Endothelial cell of umbilical vein (primary cell): ENCODE data around the gene MVB12B. TPM values are rescaled to one million over a fixed set of nuclear protein-coding genes. Genes with fewer than 3 reads are reported as not detected.

Experiments
- BruUV-seq: library from RNA; stranded (reverse); fragments of 400-500 nt; replicated peaks from 2 replicates; lab custom pipeline; 2021; lab: Mats Ljungman, UMichigan
- CTCF ChIA-PET: fragments of 300-600, 350-600 bp; sonication (Branson Sonifier 250); formaldehyde crosslinking; loops from one replicate; lab custom pipeline; 2021; ENCODE audit warnings: antibody characterized with exemption, inconsistent platforms; lab: Charles Lee
- POLR2A ChIA-PET: fragments of 300-600, 350-600 bp; sonication (Branson Sonifier 250); formaldehyde crosslinking; loops from one replicate; lab custom pipeline; 2021; ENCODE audit warnings: antibody characterized with exemption, inconsistent platforms; lab: Charles Lee
- DNase-seq: peaks from one replicate; pipeline ENCODE4 v3.0.0-alpha.2; 2011; ENCODE audit warnings: low read depth, low spot score
- FAIRE-seq: peaks from 2 replicates; lab custom pipeline; 2011; peaks lifted over from hg19 to GRCh38; lab: Jason Lieb, UNC
- H2AFZ ChIP-seq: 2 replicates; pipeline ENCODE4 v1.6.0; 2012; ENCODE audit warnings: low read depth, low read length, control low read depth, inconsistent platforms
- H3K27ac ChIP-seq: 2 replicates; pipeline ENCODE4 v1.5.1; 2011; ENCODE audit warnings: low read depth, mild to moderate bottlenecking, control low read depth, low read length, moderate library complexity; ENCODE audit not compliant: insufficient read depth
- H3K27me3 ChIP-seq, 2 experiments: 2 replicates each; pipeline versions ENCODE4 v1.6.0 to v1.6.1; 2011; ENCODE audit warnings: low read length in 2 of 2, mixed read lengths in 1 of 2; ENCODE audit not compliant: control insufficient read depth in 2 of 2, insufficient read depth in 2 of 2
- H3K36me3 ChIP-seq, 2 experiments: 2 replicates in 1 of 2; 3 replicates in 1 of 2; pipeline ENCODE4 v1.5.1; 2011; ENCODE audit warnings: low read length in 2 of 2, mild to moderate bottlenecking in 1 of 2, moderate library complexity in 1 of 2; ENCODE audit not compliant: control insufficient read depth in 2 of 2, insufficient read depth in 2 of 2; ENCODE audit errors: extremely low read depth in 1 of 2
- H3K4me1 ChIP-seq: 3 replicates; pipeline ENCODE4 v1.5.1; 2011; ENCODE audit warnings: mild to moderate bottlenecking, low read length; ENCODE audit not compliant: control insufficient read depth, insufficient read depth; ENCODE audit errors: extremely low read depth
- H3K4me2 ChIP-seq: 2 replicates; pipeline ENCODE4 v1.6.1; 2011; ENCODE audit warnings: low read length, control low read depth, mixed read lengths; ENCODE audit not compliant: insufficient read depth
- H3K4me3 ChIP-seq, 3 experiments: fragments of 200-600 bp in 1 of 3; sonication (generic), shearing (Covaris generic) in 1 of 3; replicated peaks in 1 of 3; 2 replicates each; pipeline ENCODE4 v1.5.1; 2011 to 2016; ENCODE audit warnings: control low read depth in 3 of 3, low read length in 3 of 3, mild to moderate bottlenecking in 2 of 3, inconsistent platforms in 1 of 3, low read depth in 1 of 3, moderate library complexity in 1 of 3; ENCODE audit not compliant: insufficient read depth in 1 of 3
- H3K79me2 ChIP-seq: 2 replicates; pipeline ENCODE4 v1.6.0; 2012; ENCODE audit warnings: low read length, inconsistent platforms; ENCODE audit not compliant: control insufficient read depth, insufficient read depth
- H3K9ac ChIP-seq: replicated peaks from 2 replicates; pipeline ENCODE3; 2011; ENCODE audit warnings: low read length, control low read depth; ENCODE audit not compliant: insufficient read depth; ENCODE audit errors: extremely low read depth
- H3K9me1 ChIP-seq: replicated peaks from 3 replicates; pipeline ENCODE4 v1.6.0; 2011; ENCODE audit warnings: mild to moderate bottlenecking, low read length; ENCODE audit not compliant: control insufficient read depth, insufficient read depth; ENCODE audit errors: extremely low read depth
- H3K9me3 ChIP-seq: replicated peaks from 2 replicates; pipeline ENCODE4 v1.5.1; 2012; ENCODE audit warnings: low read length, inconsistent platforms; ENCODE audit not compliant: control insufficient read depth, insufficient read depth
- H4K20me1 ChIP-seq: replicated peaks from 2 replicates; pipeline ENCODE3; 2011; ENCODE audit warnings: mild to moderate bottlenecking, low read length; ENCODE audit not compliant: control insufficient read depth, insufficient read depth; ENCODE audit errors: extremely low read depth
- EZH2 ChIP-seq: IDR thresholded peaks from 2 replicates; pipeline ENCODE4 v1.6.1; 2012; ENCODE audit warnings: borderline replicate concordance, low read depth, mild to moderate bottlenecking, moderate library complexity, low read length, inconsistent platforms; ENCODE audit not compliant: severe bottlenecking
- FOS ChIP-seq: IDR thresholded peaks from 2 replicates; pipeline ENCODE4 v1.6.1; 2011; ENCODE audit warnings: mild to moderate bottlenecking, low read length, moderate library complexity, borderline replicate concordance; ENCODE audit not compliant: insufficient read depth
- GATA2 ChIP-seq: IDR thresholded peaks from 2 replicates; pipeline ENCODE4 v1.7.0; 2011; ENCODE audit warnings: low read depth, mild to moderate bottlenecking, moderate library complexity, mixed read lengths, low read length; ENCODE audit not compliant: insufficient read length, insufficient read depth
- JUN ChIP-seq: IDR thresholded peaks from 2 replicates; pipeline ENCODE4 v1.6.1; 2011; ENCODE audit warnings: borderline replicate concordance, low read depth; ENCODE audit not compliant: insufficient read length, insufficient read depth
- MYC ChIP-seq: IDR thresholded peaks from one replicate; pipeline ENCODE4 v1.6.1; 2011; ENCODE audit warnings: mild to moderate bottlenecking, low read depth, low read length
- POLR2A ChIP-seq: IDR thresholded peaks from 2 replicates; pipeline ENCODE4 v1.6.1; 2012; ENCODE audit warnings: low read depth, mild to moderate bottlenecking, control low read depth, low read length
- POLR2AphosphoS5 ChIP-seq: IDR thresholded peaks from 2 replicates; pipeline ENCODE4 v1.6.1; 2012; ENCODE audit warnings: low read depth, mild to moderate bottlenecking, control low read depth, low read length, moderate library complexity; ENCODE audit not compliant: insufficient read depth
- dilution Hi-C: fragments of 300-500 bp; cut with MboI; formaldehyde crosslinking; loops from one replicate; pipeline ENCODE4 v1.15.0; 2019; ENCODE audit warnings: low sequenced_read_pairs; ENCODE audit not compliant: extremely low pct_ligation_motif_present
- intact Hi-C: fragments of 100-400 bp; cut with micrococcal nuclease; formaldehyde crosslinking; loops from one replicate; pipeline ENCODE4 v1.10.0; 2022
- polyA plus RNA-seq, 4 experiments: library from polyadenylated mRNA; depleted of rRNA in 3 of 4; stranded (reverse) in 3 of 4; unstranded in 1 of 4; fragments of >200 nt; gene quantifications; 2 replicates each; pipeline versions ENCODE4 v1.2.1 to v1.2.3, GENCODE V29; 2011 to 2012; ENCODE audit warnings: missing spikeins in 1 of 4
- total RNA-seq: library from RNA; stranded (reverse); gene quantifications from 2 replicates; pipeline ENCODE4 v1.2.3, GENCODE V29; 2021
- TF ChIP-seq, protein P1 (sequence below), 2 donors: IDR thresholded peaks; 1 replicate in 1 of 2; 2 replicates in 1 of 2; pipeline ENCODE4 v1.5.1; 2011; ENCODE audit warnings: low read length in 2 of 2, mild to moderate bottlenecking in 2 of 2, moderate library complexity in 2 of 2, control low read depth in 1 of 2, inconsistent platforms in 1 of 2, low read depth in 1 of 2; ENCODE audit not compliant: insufficient read depth in 1 of 2; ENCODE audit errors: extremely low read depth in 1 of 2
- TF ChIP-seq, protein P2 (sequence below): IDR thresholded peaks from 2 replicates; pipeline ENCODE4 v1.6.1; 2011; ENCODE audit not compliant: insufficient read depth, insufficient read length

MVB12B gene
- total and polyA plus RNA-seq, 2 donors (not counting 3 experiments of a cell fraction or from before 2014, with no cell fraction given) = 6.6 to 17.3 TPM

DNA sequence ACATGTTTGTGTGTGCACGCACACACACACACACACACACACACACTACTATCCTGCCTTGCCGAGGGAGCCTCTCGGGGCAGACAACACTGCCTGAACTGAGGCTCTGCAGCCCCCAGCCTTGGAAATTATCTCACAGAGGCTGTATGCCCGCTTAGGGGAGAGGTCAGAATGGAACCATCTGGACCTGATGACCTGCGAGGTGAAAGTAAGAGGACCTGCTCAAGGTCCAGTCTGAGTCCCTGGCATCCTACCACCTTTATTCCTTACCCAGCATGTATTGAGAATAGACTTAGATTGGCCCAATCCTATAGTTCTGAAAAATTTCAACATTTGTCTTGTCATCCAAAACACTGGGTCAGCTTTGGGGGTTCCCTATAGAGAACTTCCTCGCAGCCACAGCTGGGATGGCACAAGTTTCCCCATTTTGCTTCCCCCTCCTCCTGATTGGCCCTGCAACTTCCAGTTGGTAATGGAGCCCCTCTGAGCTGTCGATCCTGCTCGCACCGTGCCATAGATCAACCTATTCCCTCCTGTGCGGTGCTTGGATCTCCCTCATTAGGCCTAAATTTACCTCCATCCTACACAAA lies 10.2 kb downstream of the MVB12B start:
- Histone ChIP-seq H3K36me3 (peaks cover 2 to 5% of the 10 kb centered on the region in 2 experiments), H3K9ac (no peak overlapping the region), H3K9me1 (no peaks in the 10 kb centered on the region), H3K4me2 (no peak overlapping the region), H3K4me1 (peaks cover 14% of the 10 kb centered on the region), H3K27me3 (no peaks in the 10 kb centered on the region), H3K79me2 (peaks cover 2% of the 10 kb centered on the region), H2AFZ (no peak overlapping the region), H3K27ac (no peak overlapping the region), H4K20me1 (no peaks in the 10 kb centered on the region), H3K9me3 (no peaks in the 10 kb centered on the region), H3K4me3 (no peak overlapping the region)
- CTCF ChIA-PET = interaction anchor here (1.4 to 3.9 kb wide), 4 partner anchors 10 to 154 kb away, joined by 3 to 29 read pairs (median 8); partner anchors contain the start of gene MVB12B
- dilution Hi-C loops (no loop called here), intact Hi-C loops (no loop called here)
- DNase-seq (no peak), FAIRE-seq (no peak)
- BruUV-seq = no TSS peak
- TF ChIP-seq EZH2 = no peak
- TF ChIP-seq JUN = no peak
- TF ChIP-seq FOS = no peak
- no peak for TF ChIP-seq POLR2A
- TF ChIP-seq POLR2AphosphoS5 = no peak
- POLR2A ChIA-PET = no interaction called here

DNA sequence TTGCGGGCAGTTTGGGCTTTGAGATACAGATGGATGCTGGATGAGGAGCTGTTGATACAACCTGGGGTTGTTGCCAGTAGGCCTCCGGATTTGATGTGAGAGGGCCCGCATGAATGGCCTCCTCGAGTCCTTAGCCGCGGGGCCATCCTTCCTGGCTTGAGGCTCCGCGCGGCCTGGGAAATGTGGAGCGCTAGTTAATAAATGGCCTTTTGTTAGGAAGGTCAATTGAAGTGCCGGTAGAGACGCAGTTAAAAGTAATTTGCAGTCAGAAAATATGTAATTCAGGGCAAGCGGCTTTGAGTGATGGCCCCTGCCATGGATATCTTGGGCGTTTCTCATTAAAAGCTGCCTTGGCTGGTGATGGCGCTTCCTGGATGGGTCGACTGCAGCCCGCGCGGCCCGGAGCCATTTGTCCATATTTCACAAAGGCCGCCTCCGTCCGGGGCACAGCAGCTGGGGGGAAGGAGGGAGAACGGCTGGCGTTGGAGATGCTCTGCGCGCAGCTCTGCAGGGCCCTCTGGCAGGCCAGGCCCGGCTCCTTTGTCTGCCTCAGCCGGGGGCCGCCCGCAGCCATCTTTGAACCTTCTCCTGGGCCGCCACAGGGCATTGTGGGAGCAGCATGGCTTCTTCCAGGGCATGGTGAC lies 11.2 kb downstream of the MVB12B start:
- H3K36me3 ChIP-seq = peaks cover 2 to 9% of the 10 kb centered on the region in 2 experiments
- no peaks in the 10 kb centered on the region for H3K9me1 ChIP-seq
- no peak for TF ChIP-seq GATA2
- TF ChIP-seq, protein P1, sequence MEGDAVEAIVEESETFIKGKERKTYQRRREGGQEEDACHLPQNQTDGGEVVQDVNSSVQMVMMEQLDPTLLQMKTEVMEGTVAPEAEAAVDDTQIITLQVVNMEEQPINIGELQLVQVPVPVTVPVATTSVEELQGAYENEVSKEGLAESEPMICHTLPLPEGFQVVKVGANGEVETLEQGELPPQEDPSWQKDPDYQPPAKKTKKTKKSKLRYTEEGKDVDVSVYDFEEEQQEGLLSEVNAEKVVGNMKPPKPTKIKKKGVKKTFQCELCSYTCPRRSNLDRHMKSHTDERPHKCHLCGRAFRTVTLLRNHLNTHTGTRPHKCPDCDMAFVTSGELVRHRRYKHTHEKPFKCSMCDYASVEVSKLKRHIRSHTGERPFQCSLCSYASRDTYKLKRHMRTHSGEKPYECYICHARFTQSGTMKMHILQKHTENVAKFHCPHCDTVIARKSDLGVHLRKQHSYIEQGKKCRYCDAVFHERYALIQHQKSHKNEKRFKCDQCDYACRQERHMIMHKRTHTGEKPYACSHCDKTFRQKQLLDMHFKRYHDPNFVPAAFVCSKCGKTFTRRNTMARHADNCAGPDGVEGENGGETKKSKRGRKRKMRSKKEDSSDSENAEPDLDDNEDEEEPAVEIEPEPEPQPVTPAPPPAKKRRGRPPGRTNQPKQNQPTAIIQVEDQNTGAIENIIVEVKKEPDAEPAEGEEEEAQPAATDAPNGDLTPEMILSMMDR (IDR thresholded peaks at IDR 0.05; ENCODE audit: extremely low read depth in 1 of 2, insufficient read depth in 1 of 2, low read depth in 1 of 2, low read length in 2 of 2) = no peak
- no peak for TF ChIP-seq POLR2A
- TF ChIP-seq POLR2AphosphoS5 = no peak
- no peak for TF ChIP-seq JUN
- TF ChIP-seq MYC = no peak
- no peak for TF ChIP-seq EZH2
- no peak for TF ChIP-seq FOS
- TF ChIP-seq, protein P2, sequence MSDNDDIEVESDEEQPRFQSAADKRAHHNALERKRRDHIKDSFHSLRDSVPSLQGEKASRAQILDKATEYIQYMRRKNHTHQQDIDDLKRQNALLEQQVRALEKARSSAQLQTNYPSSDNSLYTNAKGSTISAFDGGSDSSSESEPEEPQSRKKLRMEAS = no peak
- H3K27ac ChIP-seq = no peak overlapping the region
- intact Hi-C loops (no loop called here), dilution Hi-C loops (no loop called here)
- H3K9ac ChIP-seq = no peak overlapping the region
- H3K9me3 ChIP-seq = no peaks in the 10 kb centered on the region
- peaks cover under 1% of the 10 kb centered on the region for H3K79me2 ChIP-seq
- H2AFZ ChIP-seq = no peak overlapping the region
- ChIA-PET CTCF (interaction anchor here (2.3 to 3.9 kb wide), 2 partner anchors 11 to 61 kb away, joined by 8 to 29 read pairs; partner anchors contain the start of gene MVB12B), POLR2A (no interaction called here)
- no peaks in the 10 kb centered on the region for H3K27me3 ChIP-seq
- DNase-seq (no peak), FAIRE-seq (no peak)
- no TSS peak for BruUV-seq
- H3K4me3 ChIP-seq = no peak overlapping the region
- H3K4me2 ChIP-seq = no peak overlapping the region
- no peaks in the 10 kb centered on the region for H4K20me1 ChIP-seq
- H3K4me1 ChIP-seq = peaks cover 14% of the 10 kb centered on the region
